Muscle layer of colon (tissue), 2 donors: ENCODE data around the gene PIGA.

ENCODE experiments used
- H3K27ac ChIP-seq: one replicate; pipeline ENCODE4 v1.7.0; 2013; ENCODE audit warnings: low read depth, mild to moderate bottlenecking, low read length, moderate library complexity
- H3K27me3 ChIP-seq, 2 donors: one replicate each; pipeline ENCODE4 v1.7.0; 2013; ENCODE audit warnings: low read length in 2 of 2, mild to moderate bottlenecking in 2 of 2; ENCODE audit not compliant: insufficient read depth in 2 of 2, control insufficient read depth in 1 of 2
- H3K36me3 ChIP-seq: one replicate; pipeline ENCODE4 v1.7.0; 2013; ENCODE audit warnings: mild to moderate bottlenecking, low read length; ENCODE audit not compliant: insufficient read depth
- H3K4me1 ChIP-seq: one replicate; pipeline ENCODE4 v1.7.0; 2013; ENCODE audit warnings: mild to moderate bottlenecking, low read length; ENCODE audit not compliant: insufficient read depth
- H3K4me3 ChIP-seq, 2 donors: one replicate each; pipeline ENCODE4 v1.7.0; 2013; ENCODE audit warnings: low read length in 2 of 2, low read depth in 1 of 2, mild to moderate bottlenecking in 1 of 2, moderate library complexity in 1 of 2
- H3K9ac ChIP-seq: one replicate; pipeline ENCODE4 v1.7.0; 2013; ENCODE audit warnings: low read length
- H3K9me3 ChIP-seq: one replicate; pipeline ENCODE4 v1.7.0; 2013; ENCODE audit warnings: mild to moderate bottlenecking, low read length
- donor health status: abdominal sarcoma.
- donor health status: Adenocarcinoma of cecum.

PIGA gene

GRCh38 chrX:15335135-15336022, at the start of gene PIGA:
Gene PIGA, minus strand, starts transcription at chrX:15335523. Its CDS starts 3,593 bp downstream, at chrX:15331930.
- no peaks in the 10 kb centered on the region for H3K36me3 ChIP-seq
- H3K4me3 ChIP-seq, result peak within 1 kb of the TSS; percentile 50 to 57
- H3K27ac ChIP-seq, result peak within 1 kb of the TSS; percentile 24
- peaks cover 4 to 6% of the 10 kb centered on the region in 2 donors for H3K27me3 ChIP-seq
- H3K9ac ChIP-seq, result peak within 1 kb of the TSS; percentile 35
- H3K9me3 ChIP-seq, result no peaks in the 10 kb centered on the region
- H3K4me1 ChIP-seq, result no peaks in the 10 kb centered on the region

DNA sequence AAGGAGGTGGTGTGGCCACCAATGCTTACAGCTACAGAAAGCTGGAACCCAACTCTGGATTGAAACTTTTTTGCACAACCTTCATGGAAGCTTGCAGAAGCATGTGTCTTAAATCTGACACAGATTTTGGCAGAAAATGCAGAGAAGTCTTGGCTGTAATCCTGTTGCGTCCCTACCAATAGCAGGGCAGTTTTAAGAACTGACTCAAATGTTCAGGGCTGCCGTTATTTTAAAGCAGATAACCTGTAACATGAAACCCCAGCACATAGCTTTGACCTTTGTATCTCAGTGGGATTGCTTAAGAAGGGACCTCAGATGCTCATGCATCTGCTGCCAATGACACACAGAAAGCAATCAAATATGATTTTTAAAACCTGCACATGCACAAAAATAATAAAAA, 49.0 kb upstream of the PIGA start, which contains the start of gene VEGFD:
TSS of gene VEGFD (minus strand) at position 110 of the 400 bp plus-strand sequence. CDS start 467 bp downstream, outside the sequence.
- no peaks in the 10 kb centered on the region for H3K9me3 ChIP-seq
- no peaks in the 10 kb centered on the region for H3K36me3 ChIP-seq
- no peaks in the 10 kb centered on the region for H3K4me1 ChIP-seq
- peaks cover 0 to 8% of the 10 kb centered on the region in 2 donors for H3K27me3 ChIP-seq
- H3K4me3 ChIP-seq, result no peak within 1 kb of the TSS
- no peak within 1 kb of the TSS for H3K27ac ChIP-seq
- no peak within 1 kb of the TSS for H3K9ac ChIP-seq

GRCh38 chrX:15382813-15383212, 47.5 kb upstream of the PIGA start:
- no peaks in the 10 kb centered on the region for H3K4me1 ChIP-seq
- H3K4me3 ChIP-seq, result no peak overlapping the region
- H3K27me3 ChIP-seq, result peaks cover 0 to 8% of the 10 kb centered on the region in 2 donors
- no peaks in the 10 kb centered on the region for H3K9me3 ChIP-seq
- no peak overlapping the region for H3K27ac ChIP-seq
- no peaks in the 10 kb centered on the region for H3K36me3 ChIP-seq
- H3K9ac ChIP-seq, result no peak overlapping the region

- H3K4me3 ChIP-seq, result no peak overlapping the region
- no peak overlapping the region for H3K9ac ChIP-seq
- H3K27me3 ChIP-seq, result no peaks in the 10 kb centered on the region
- H3K36me3 ChIP-seq, result no peaks in the 10 kb centered on the region
- no peaks in the 10 kb centered on the region for H3K4me1 ChIP-seq
- no peak overlapping the region for H3K27ac ChIP-seq
- H3K9me3 ChIP-seq, result no peaks in the 10 kb centered on the region
Observed at GRCh38 chrX:15376956-15377355, 41.6 kb upstream of the PIGA start.

GRCh38 chrX:15373976-15374375, 38.7 kb upstream of the PIGA start:
- H3K9me3 ChIP-seq, result no peaks in the 10 kb centered on the region
- H3K4me1 ChIP-seq, result no peaks in the 10 kb centered on the region
- H3K27me3 ChIP-seq, result peaks cover 0 to 4% of the 10 kb centered on the region in 2 donors
- H3K36me3 ChIP-seq, result no peaks in the 10 kb centered on the region
- no peak overlapping the region for H3K4me3 ChIP-seq
- H3K27ac ChIP-seq, result no peak overlapping the region
- no peak overlapping the region for H3K9ac ChIP-seq

DNA sequence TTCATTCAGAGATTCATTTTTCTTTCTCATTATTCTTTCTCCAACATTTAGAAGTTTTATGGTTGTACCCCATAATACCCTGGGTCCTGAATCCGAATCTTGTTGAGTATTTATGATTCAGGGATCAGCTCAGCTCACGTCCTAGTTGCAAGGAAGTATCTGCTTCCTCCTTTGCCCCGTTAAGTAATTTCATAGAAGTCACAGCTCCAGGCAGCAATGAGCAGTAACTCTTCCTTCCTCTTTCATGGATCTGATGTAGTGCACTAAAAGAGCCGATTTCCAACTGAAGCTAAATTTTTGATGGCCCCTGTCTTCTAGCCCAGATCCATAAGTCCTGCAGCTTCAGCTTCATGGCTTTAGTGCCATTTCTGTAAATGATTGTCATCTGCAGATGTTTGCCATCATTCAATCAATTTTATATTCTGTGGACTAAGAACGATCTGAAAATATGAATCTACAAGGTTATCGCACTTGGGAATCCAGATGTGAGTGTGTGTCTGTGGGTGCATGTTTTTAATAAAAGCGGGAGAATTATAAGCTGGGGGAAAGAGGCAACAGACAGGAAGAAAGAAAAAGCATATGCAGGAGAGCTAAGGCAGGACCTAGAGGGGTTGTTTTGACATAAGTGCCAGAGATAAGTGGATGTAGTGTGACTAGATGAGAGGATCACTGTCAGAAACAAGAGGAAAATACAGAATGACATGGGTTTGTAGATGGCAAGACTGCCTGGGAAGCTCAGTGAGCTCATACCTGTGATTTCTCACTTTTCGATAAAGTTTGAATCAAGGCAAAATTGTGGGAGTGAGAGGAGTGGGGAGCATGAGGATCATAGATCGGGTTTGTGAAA, 31.4 kb upstream of the PIGA start:
- Histone ChIP-seq H3K27me3 (peaks cover 0 to 4% of the 10 kb centered on the region in 2 donors), H3K4me3 (no peak overlapping the region), H3K9me3 (no peaks in the 10 kb centered on the region), H3K36me3 (no peaks in the 10 kb centered on the region), H3K27ac (no peak overlapping the region), H3K4me1 (no peaks in the 10 kb centered on the region), H3K9ac (no peak overlapping the region)

DNA sequence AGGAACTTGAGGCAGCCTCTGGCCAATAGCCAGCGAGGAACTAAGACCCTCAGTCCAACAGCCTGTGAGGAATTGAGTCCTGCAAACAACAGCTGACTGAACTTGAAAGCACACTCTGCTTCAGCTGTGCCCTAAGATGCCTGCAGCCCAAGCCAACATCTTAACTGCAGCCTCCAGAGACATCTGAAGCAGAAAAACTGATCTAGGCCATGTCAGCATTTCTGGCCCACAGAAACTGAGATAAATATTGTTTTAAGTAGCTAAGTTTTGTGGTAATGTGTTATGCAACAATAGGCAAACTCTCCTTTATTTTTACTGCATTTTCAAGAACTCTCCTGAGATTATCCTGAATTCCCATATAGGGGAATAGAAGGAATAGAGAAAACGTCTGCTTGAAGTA, 24.4 kb upstream of the PIGA start:
- H3K4me1 ChIP-seq, result no peaks in the 10 kb centered on the region

DNA sequence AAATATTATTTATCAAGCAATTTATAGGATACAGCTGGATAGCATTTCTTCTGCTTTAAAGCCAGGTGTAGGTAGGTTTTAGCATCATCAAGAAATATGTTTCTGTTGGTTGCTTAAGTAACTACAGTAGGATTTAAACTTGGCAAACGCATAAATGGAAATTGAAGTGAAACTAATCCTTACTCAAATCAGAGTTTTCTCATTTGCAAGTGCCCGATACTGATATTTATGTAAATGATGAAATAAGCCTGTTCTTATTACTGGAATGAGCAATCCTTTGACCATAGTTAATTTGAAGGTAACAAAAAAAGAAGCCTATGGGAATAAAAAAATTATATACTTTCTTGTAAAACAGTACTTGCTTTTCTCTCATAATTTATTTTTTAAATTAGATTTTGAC, 23.2 kb upstream of the PIGA start:
- H3K9ac ChIP-seq, result no peak overlapping the region
- H3K4me1 ChIP-seq, result no peaks in the 10 kb centered on the region
- H3K36me3 ChIP-seq, result no peaks in the 10 kb centered on the region
- H3K4me3 ChIP-seq, result no peak overlapping the region
- no peaks in the 10 kb centered on the region for H3K27me3 ChIP-seq
- H3K9me3 ChIP-seq, result no peaks in the 10 kb centered on the region
- H3K27ac ChIP-seq, result no peak overlapping the region

More for the DNA sequence above, 24.4 kb upstream of the PIGA start:
- Histone ChIP-seq H3K9me3 (no peaks in the 10 kb centered on the region), H3K4me3 (no peak overlapping the region), H3K9ac (no peak overlapping the region), H3K36me3 (no peaks in the 10 kb centered on the region), H3K27me3 (no peaks in the 10 kb centered on the region), H3K27ac (no peak overlapping the region)

DNA sequence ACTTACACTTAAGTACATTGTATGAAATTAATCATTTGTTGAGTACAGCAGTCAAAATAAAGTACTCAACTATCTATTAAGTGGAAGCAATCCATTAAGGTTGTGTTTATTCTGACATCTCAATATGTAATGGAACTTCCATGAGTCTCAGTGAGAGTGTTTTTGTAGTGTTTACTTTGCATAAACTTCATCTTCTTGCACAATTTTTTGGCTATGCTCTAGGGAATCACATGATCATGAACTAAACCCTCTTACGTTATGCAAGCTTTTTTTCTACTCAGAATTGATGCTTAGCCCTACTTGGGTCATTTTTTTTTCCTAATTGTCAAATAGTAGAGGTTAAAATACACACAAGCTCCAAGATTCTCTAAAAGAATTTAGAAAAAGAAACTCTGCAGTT, 21.1 kb upstream of the PIGA start:
- Histone ChIP-seq H3K4me1 (no peaks in the 10 kb centered on the region), H3K27ac (no peak overlapping the region), H3K4me3 (no peak overlapping the region), H3K9ac (no peak overlapping the region), H3K36me3 (no peaks in the 10 kb centered on the region), H3K27me3 (no peaks in the 10 kb centered on the region), H3K9me3 (no peaks in the 10 kb centered on the region)

DNA sequence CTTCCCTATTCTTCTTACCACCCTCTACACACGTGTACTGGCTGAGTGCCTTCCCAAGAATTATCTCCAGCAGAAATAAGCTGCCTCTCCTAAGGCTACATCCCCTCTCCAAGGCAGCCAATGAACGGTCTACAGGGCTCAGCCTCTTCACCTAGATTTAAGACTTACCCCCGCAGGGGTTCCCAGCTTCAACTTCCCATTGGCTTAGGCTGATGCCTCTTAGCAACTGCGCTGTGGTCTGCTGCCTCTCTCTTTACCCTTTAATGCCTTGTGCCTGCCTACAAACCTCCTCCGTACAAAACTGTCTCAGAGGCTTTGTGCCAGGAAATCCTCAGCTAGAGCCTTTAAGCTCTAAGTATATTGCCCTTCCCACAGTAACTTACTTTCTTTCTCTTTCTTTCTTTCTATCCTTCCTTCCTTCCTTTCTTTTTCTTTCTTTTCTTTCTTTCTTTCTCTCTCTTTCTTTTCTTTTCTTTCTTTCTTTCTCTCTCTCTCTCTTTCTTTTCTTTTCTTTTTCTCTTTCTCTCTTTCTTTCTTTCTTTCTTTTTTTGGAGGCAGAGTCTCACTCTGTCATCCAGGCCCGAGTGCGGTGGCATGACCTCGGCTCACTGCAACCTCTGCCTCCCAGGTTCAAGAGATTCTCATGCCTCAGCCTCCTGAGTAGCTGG, 15.1 kb upstream of the PIGA start:
- Histone ChIP-seq H3K27me3 (no peaks in the 10 kb centered on the region), H3K9ac (no peak overlapping the region), H3K4me1 (no peaks in the 10 kb centered on the region), H3K36me3 (no peaks in the 10 kb centered on the region), H3K9me3 (no peaks in the 10 kb centered on the region), H3K27ac (no peak overlapping the region), H3K4me3 (no peak overlapping the region)

- H3K9ac ChIP-seq, result no peak overlapping the region
- H3K36me3 ChIP-seq, result no peaks in the 10 kb centered on the region
- H3K27me3 ChIP-seq, result no peaks in the 10 kb centered on the region
- no peaks in the 10 kb centered on the region for H3K9me3 ChIP-seq
- H3K4me3 ChIP-seq, result no peak overlapping the region
- no peak overlapping the region for H3K27ac ChIP-seq
- no peaks in the 10 kb centered on the region for H3K4me1 ChIP-seq
Observed at GRCh38 chrX:15349046-15349445, 13.7 kb upstream of the PIGA start.
